Activated CD4-positive, CD25-positive, alpha-beta regulatory T cell treated with anti-CD3 and anti-CD28 coated beads, Interleukin-2, amount 50 U/mL, for 24 hours (primary cell): Measurements from ENCODE around the gene ROPN1L.
"Not testable (repeated sequence)": the region's sequence is repeated elsewhere in the genome, so short reads cannot be mapped to it uniquely, and the experiment has no call there.

Experiments used
- ATAC-seq, 2 donors: fragments of 150-1000 bp; cut with Tn5 transposase; one replicate each; pipeline ENCODE4 v1.10.0; 2021; ENCODE audit warnings: mild to moderate bottlenecking in 1 of 2, moderate library complexity in 1 of 2

Gene ROPN1L

DNA sequence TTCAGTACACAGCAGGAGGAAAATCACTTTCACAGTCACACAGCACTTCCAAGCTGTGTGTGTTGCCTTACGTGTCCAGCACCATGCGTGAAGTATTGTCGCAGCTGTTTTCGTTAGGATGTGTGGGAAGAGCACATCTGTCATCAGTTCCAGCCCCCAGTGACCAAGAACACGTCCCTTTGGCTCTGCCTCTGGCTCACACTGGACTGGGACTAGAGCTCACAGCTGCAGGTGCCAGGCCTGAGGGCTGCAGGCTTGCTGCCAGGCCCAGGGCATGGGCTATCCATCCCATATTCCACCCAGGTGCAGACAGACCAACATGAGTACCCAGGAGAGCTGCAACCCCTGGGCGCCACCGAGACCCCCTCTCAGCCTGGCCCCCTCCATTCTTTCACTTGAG, 61.6 kb downstream of the ROPN1L start:
- no peak for ATAC-seq

DNA sequence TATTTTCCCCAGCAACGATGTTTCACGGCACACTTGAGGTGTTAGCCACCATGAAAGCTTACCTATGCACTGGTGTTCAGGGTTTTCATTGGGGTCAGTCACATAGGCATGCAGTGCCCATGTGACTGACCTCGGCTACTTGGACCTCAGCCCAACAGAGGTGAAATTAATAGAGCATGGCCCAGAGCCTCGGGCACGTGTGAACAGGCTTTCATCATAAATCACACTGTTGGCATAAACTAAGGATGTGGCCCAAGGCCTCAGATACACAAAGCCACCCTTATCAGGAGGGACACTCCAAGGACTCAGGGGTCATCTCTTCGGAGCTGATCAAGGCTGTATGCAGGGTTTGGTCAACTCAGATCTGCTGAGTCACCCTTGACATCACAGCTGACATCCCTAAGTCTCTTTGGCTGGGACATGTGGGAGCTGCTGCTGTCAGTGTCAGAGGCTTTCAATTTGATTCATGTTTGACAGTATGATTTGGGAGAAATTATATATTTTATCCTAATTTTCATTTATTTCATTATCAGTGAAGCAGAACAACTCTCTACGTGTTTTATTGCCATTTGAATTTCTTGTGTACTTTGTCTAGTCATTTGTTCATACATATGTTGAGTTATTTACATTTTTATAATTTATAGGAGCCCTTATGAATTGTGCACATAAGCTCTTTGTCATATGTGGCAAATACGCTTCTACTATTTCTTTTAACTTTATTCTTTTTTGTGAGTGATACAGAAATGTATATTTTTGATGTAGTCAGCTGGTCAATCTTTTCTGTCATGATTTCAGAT, 62.5 kb downstream of the ROPN1L start:
- ATAC-seq, result no peak

DNA sequence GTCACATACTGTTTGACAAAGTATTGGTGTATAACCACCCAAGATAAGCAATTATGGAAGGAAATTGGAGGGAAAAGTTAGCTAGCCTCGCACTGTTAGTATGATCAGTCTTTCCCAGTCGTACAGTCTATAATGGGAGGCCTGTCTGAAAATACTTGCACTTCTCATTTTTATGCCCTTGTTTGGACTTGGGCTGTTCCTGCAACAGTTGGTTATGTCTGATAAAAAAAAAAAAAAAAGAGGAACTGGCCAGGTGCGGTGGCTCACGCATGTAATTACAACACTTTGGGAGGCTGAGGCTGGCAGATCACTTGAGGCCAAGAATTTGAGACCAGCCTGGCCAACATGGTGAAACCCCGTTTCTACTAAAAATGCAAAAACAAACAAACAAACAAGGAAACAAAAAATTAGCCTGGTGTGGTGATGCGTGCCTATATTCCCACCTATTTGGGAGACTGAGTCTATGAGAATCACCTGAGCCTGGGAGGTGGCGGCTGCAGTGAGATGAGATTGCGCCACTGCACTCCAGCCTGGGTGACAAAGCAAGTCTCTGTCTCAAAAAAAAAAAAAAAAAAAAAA, 63.9 kb downstream of the ROPN1L start:
- no peak for ATAC-seq

DNA sequence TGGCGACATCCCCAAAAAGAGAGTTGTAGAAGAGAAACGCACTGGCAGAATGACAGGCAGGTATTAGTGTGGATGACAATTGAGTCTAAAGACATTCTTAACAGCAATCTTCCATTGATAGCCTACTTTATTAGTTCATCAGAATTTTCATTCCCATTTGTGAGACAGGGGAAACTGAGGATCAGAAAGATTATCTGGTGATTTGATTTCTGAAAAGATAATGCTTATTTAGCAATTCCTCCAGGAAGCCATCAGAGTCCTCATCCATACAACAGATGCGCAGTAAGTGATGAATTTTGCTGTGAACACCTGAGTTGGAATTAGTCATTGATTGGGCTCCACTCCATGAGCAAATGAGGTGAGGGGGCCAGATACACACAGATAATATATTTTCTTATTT, 64.9 kb downstream of the ROPN1L start:
- no peak for ATAC-seq

DNA sequence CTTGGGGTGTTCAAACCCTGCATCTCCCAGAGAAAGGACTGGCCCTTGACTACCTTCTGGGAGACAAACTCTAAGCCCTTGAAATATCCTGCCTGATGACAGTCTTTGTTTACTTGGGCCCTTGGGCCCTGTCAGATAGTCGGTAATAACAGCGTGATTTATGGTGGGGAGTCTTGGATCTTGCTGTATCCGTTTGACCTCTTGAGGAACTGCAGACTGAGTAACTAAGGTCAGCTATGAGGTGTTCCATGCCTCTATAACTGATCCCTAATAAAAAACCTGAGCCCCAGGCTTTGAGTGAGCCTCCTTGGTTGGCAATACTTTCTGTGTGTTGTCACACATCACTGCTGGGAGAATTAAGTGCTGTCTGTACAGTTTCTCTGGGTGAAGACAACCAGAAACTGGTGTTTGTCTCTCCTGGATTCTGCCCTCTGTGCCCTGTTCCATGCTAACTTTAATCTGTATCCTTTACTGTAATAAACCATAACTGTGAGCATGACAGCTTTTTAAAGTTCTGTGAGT, 66.0 kb downstream of the ROPN1L start:
- no peak for ATAC-seq

DNA sequence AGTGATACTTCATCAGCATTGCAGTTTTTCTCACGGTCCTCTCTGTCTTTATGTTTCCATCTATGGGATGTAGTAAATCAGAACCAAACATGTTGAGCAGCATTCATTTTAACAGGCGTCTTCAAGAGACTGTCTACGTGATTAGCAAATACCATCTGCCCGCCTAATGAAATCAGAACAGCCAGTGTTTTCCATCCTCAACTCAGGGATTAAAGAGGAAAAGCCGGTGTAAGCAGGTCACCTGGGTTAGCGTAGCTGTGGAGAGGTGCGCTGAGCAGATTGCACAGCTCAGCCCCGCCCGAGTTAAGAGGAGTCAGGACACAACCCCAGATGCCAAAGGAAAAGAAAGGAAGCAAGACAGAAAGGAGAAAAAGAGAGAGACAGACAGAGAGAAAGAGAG, 67.9 kb downstream of the ROPN1L start:
- ATAC-seq, result no peak

DNA sequence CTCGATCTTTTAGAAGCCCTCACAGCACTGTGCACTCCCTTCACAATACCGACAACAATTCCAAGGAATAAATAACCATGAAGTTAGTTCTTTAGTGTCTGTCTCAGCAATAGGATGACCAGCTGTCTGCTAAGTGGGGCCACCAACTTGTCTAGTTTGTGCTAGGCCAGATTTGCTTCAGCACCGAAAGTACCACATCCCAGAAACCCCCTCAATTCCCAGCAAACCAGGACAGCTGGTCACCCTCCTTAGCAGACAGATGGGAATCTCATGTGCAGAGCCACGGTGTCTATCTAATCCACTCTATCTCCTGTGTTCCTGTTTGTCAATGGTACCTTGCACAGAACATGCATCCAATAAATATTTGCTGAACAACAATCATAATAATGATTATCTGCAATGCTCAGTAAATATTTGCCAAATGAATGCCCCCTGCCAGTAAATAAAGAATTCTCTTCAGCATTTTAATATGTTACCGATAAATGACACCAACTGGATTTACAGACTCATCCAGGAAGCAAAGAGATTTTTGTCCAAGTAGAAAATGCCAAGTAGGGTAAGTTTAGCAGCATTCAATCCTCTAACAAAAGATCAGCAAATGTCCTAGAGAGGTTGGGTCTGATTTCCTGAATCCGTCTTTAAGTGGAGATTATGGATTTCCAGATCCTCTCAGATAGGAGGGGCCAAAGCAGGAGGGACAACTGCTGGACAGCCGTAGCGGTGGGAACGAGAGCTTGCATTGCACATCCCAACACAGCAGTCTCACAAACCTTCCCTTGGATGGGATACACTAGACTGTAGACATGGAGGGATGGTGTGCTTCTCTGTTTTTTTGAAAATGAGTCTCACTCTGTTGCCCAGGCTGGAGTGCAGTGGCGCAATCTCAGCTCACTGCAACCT, 70.3 kb downstream of the ROPN1L start:
- ATAC-seq, result no peak

DNA sequence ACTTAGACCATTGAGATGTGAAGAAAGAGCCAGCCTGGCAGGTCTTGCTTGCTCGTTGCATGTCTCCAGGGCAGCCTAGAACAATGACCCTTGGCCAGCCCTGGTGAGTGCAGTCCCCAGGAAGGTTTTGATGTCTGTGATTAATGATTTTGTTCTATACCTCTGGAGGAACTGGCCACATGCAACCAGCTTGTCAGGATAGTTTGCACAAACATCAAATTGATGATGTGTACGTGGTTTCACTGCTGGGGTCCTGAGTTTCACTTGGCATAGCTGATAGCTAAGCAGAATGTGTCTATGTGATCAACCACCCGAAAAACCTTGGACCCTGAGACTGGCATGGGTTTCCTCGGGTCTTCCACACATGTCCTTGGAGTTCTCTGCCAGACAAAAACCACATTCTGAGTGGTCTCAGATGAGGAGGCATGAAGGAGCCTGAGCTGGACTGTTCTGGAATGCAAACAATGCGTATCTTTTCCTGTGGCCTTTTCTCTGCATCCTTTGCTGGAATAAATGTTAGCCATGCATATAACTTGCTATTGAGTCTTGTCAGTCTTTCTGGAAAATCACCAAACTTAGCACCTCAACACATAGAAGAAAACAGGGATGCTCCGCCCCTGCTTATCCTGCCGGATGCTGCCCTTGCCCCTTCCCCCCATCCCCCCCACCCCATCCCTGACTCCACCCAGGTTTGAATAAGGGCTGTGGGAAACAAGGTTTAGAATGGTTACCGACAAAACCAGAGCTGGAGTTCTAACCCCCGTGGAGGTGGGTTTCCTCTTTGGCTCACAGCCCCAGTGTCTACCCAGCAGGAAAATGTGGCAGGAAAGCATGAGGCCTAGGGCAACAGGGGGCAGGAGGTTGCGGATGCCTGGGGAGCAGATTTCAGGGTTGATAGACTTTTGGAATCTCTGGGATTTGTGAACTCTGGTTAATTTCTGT, 72.1 kb downstream of the ROPN1L start:
- ATAC-seq, result no peak

DNA sequence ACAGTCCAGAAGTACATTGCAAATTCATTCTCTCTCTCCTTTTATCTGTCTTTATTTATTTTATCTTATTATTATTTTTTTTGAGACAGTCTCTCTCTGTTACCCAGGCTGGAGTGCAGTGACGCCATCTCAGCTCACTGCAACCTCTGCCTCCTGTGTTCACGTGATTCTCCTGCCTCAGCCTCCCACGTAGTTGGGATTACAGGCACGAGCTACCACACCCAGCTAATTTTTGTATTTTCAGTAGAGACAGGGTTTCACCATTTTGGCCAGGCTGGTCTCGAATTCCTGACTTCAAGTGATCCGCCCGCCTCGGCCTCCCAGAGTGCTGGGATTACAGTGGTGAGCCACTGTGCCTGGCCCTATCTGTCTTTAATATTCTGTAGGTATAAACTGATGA, 72.9 kb downstream of the ROPN1L start:
- ATAC-seq, result not testable (repeated sequence)
